ENCODE results near the gene MCAM.

DNA sequence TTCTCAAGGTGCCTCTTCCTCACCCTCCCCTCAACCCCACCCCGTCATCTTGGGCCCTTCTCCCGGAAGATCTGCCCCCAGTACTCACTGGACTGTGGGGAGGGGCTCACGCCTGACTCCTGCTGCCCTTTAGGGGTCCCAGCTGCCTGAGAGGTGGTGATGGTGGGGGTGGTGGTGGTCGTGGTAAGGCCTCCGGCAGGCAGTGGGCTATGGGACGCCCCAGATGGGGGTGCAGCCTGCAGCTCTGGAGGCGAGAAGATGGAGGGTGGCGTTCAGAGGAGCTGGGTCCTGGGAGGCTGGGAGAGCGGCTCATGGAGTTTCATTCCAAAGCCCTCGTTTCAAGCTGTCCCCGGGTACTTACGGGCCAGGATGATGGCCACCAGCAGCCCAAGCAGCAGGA, 28.8 kb upstream of the MCAM start:
- TF ChIP-seq, protein P1, sequence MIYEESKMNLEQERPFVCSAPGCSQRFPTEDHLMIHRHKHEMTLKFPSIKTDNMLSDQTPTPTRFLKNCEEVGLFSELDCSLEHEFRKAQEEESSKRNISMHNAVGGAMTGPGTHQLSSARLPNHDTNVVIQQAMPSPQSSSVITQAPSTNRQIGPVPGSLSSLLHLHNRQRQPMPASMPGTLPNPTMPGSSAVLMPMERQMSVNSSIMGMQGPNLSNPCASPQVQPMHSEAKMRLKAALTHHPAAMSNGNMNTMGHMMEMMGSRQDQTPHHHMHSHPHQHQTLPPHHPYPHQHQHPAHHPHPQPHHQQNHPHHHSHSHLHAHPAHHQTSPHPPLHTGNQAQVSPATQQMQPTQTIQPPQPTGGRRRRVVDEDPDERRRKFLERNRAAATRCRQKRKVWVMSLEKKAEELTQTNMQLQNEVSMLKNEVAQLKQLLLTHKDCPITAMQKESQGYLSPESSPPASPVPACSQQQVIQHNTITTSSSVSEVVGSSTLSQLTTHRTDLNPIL (CRISPR knock-in tag; IDR thresholded peaks at IDR 0.05; ENCODE audit: low read depth), result no peak
- no peak for TF ChIP-seq CSDC2 (CRISPR knock-in tag; IDR thresholded peaks at IDR 0.05)
- no peak for TF ChIP-seq PPARA (CRISPR knock-in tag; IDR thresholded peaks at IDR 0.05; ENCODE audit: borderline replicate concordance)
- no peak for TF ChIP-seq ZNF8 (CRISPR knock-in tag; IDR thresholded peaks at IDR 0.05)
- TF ChIP-seq, protein P2, sequence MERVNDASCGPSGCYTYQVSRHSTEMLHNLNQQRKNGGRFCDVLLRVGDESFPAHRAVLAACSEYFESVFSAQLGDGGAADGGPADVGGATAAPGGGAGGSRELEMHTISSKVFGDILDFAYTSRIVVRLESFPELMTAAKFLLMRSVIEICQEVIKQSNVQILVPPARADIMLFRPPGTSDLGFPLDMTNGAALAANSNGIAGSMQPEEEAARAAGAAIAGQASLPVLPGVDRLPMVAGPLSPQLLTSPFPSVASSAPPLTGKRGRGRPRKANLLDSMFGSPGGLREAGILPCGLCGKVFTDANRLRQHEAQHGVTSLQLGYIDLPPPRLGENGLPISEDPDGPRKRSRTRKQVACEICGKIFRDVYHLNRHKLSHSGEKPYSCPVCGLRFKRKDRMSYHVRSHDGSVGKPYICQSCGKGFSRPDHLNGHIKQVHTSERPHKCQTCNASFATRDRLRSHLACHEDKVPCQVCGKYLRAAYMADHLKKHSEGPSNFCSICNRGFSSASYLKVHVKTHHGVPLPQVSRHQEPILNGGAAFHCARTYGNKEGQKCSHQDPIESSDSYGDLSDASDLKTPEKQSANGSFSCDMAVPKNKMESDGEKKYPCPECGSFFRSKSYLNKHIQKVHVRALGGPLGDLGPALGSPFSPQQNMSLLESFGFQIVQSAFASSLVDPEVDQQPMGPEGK (CRISPR knock-in tag; IDR thresholded peaks at IDR 0.05; ENCODE audit: borderline replicate concordance), result no peak
- TF ChIP-seq, protein P3, sequence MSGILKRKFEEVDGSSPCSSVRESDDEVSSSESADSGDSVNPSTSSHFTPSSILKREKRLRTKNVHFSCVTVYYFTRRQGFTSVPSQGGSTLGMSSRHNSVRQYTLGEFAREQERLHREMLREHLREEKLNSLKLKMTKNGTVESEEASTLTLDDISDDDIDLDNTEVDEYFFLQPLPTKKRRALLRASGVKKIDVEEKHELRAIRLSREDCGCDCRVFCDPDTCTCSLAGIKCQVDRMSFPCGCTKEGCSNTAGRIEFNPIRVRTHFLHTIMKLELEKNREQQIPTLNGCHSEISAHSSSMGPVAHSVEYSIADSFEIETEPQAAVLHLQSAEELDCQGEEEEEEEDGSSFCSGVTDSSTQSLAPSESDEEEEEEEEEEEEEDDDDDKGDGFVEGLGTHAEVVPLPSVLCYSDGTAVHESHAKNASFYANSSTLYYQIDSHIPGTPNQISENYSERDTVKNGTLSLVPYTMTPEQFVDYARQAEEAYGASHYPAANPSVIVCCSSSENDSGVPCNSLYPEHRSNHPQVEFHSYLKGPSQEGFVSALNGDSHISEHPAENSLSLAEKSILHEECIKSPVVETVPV (CRISPR knock-in tag; IDR thresholded peaks at IDR 0.05), result no peak
- no peak for TF ChIP-seq ZNF70 (CRISPR knock-in tag; IDR thresholded peaks at IDR 0.05)
- no peak for TF ChIP-seq RARB (CRISPR knock-in tag; IDR thresholded peaks at IDR 0.05)
- no peak for TF ChIP-seq ZC3H10 (CRISPR knock-in tag; IDR thresholded peaks at IDR 0.05)
- no peak for TF ChIP-seq GLIS3 (CRISPR knock-in tag; IDR thresholded peaks at IDR 0.05)
- TF ChIP-seq ZFP30 (CRISPR knock-in tag; IDR thresholded peaks at IDR 0.05), result no peak
- TF ChIP-seq, protein P4, sequence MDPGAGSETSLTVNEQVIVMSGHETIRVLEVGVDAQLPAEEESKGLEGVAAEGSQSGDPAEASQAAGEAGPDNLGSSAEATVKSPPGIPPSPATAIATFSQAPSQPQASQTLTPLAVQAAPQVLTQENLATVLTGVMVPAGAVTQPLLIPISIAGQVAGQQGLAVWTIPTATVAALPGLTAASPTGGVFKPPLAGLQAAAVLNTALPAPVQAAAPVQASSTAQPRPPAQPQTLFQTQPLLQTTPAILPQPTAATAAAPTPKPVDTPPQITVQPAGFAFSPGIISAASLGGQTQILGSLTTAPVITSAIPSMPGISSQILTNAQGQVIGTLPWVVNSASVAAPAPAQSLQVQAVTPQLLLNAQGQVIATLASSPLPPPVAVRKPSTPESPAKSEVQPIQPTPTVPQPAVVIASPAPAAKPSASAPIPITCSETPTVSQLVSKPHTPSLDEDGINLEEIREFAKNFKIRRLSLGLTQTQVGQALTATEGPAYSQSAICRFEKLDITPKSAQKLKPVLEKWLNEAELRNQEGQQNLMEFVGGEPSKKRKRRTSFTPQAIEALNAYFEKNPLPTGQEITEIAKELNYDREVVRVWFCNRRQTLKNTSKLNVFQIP (CRISPR knock-in tag; IDR thresholded peaks at IDR 0.05; ENCODE audit: borderline replicate concordance, low read depth), result no peak
- no peak for TF ChIP-seq ZFP3 (CRISPR knock-in tag; IDR thresholded peaks at IDR 0.05)

Data from SK-N-SH treated with all-trans-retinoic acid at 6 μM for 48 hours (cell line).